Kidney epithelial cell (primary cell): ENCODE data around the gene OIT3. TPM values are rescaled to one million over a fixed set of nuclear protein-coding genes. Genes with fewer than 3 reads are reported as not detected.

ENCODE experiments used
- DNase-seq: peaks from one replicate; pipeline ENCODE4 v3.0.0-alpha.2; 2010; ENCODE audit warnings: low read depth
- H3K27me3 ChIP-seq: 2 replicates; pipeline ENCODE4 v1.6.0; 2011; ENCODE audit warnings: low read length; ENCODE audit not compliant: control insufficient read depth, insufficient read depth
- H3K36me3 ChIP-seq: 2 replicates; pipeline ENCODE4 v1.5.1; 2011; ENCODE audit warnings: low read length; ENCODE audit not compliant: control insufficient read depth, insufficient read depth
- H3K4me3 ChIP-seq: 2 replicates; pipeline ENCODE4 v1.5.1; 2011; ENCODE audit warnings: low read depth, mild to moderate bottlenecking, control low read depth, low read length
- total RNA-seq: library from RNA; depleted of rRNA; stranded (reverse); fragments of >200 nt; gene quantifications from 2 replicates; pipeline ENCODE4 v1.2.3, GENCODE V29; 2015
- TF ChIP-seq, protein P1 (sequence below): IDR thresholded peaks from 2 replicates; pipeline ENCODE4 v1.5.1; 2011; ENCODE audit warnings: mild to moderate bottlenecking, moderate library complexity, low read length, control low read depth, inconsistent platforms; ENCODE audit not compliant: insufficient read depth, poor library complexity, severe bottlenecking

The OIT3 gene
- total RNA-seq, 1 donor from 2014 or later, result not detected

DNA sequence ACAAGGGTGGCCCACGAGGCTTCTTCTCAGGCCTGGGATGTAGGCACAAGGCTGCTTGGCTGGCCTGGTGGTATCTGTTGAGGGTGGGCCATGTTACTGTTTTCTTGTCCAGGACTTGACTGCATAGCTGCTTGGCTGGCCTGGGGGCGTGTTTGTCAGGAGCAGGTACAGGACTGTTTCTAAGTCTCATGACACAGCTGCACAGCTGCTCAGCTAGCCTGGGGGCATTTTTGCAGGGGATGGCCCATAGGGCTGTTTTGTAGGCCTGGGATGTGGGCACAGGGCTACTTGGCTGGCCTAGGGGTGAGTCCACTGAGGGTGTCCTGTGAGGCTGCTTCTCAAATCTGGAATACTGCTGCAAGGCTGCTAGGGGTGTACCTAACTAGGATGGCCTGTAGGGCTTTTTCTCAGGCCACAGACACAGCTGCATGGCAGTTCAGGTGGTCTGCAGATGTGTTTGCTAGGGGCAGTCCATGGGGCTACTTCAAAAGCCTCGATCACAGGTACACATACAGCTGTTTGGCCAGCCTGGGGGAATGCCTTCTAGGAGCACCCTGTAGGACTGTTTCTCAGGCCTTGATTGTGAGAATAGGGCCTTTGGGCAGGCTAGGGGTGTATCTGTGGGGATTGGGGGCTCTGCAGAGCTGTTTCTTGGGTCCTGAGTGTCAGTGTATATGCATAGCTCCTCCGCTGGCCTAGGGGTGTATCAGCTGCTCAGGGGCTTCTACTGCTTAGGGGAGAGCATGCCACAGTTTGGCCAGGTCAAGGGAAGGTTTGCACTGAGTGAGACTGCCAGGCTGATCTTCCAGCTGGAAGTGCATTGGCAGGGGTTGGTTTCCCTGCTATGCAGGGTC is 87.7 kb downstream of the OIT3 start:
- H3K36me3 ChIP-seq, result no peaks in the 10 kb centered on the region
- TF ChIP-seq, protein P1, sequence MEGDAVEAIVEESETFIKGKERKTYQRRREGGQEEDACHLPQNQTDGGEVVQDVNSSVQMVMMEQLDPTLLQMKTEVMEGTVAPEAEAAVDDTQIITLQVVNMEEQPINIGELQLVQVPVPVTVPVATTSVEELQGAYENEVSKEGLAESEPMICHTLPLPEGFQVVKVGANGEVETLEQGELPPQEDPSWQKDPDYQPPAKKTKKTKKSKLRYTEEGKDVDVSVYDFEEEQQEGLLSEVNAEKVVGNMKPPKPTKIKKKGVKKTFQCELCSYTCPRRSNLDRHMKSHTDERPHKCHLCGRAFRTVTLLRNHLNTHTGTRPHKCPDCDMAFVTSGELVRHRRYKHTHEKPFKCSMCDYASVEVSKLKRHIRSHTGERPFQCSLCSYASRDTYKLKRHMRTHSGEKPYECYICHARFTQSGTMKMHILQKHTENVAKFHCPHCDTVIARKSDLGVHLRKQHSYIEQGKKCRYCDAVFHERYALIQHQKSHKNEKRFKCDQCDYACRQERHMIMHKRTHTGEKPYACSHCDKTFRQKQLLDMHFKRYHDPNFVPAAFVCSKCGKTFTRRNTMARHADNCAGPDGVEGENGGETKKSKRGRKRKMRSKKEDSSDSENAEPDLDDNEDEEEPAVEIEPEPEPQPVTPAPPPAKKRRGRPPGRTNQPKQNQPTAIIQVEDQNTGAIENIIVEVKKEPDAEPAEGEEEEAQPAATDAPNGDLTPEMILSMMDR, result no peak
- no peak overlapping the region for H3K4me3 ChIP-seq
- no peak for DNase-seq
- no peaks in the 10 kb centered on the region for H3K27me3 ChIP-seq

DNA sequence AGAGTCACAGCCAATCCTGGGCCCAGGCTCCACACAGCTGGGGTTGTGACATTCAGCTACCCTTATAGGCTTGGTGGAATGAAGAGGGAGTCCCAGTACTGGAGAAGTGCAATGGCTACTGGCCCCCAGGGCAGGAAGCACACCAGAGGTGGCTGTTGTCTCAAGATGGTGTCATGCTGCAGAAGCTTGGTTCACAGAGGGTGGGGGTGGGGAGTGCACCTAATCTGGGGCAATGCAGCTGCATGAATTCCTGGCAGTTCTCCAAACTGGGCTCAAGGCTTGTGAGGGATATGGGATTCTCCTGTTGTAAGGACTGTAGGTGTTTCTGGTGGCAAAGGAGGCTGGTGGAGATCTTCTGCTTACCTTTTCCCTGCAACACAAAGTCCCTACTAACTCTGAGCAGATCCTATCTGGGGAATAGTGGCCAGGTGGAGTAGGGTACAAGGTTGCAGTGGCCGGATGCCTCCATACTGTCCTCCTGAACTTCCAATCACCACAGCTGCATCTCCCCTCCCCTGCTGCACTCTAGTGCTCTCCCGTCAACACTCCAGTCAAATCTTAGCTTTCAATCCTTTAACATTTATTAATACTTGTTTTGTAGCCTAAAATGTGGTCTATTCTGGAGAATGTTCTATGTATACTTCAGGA is 88.5 kb downstream of the OIT3 start:
- no peaks in the 10 kb centered on the region for H3K27me3 ChIP-seq
- DNase-seq, result no peak
- TF ChIP-seq, protein P1, result no peak
- no peak overlapping the region for H3K4me3 ChIP-seq
- H3K36me3 ChIP-seq, result no peaks in the 10 kb centered on the region

Other genes starting within 250 kb of the OIT3 start
- gene MCU, start 201.6 kb upstream of the OIT3 start, total RNA-seq, result 15.4 and 16.8 TPM in 2 replicates
- not detected in 2 replicates for gene PLA2G12B, start 61.1 kb downstream of the OIT3 start, total RNA-seq
- gene P4HA1, start 203.1 kb downstream of the OIT3 start, total RNA-seq, result 35.6 and 37.5 TPM in 2 replicates
- gene NUDT13, start 216.7 kb downstream of the OIT3 start, total RNA-seq, result 1.8 and 1.9 TPM in 2 replicates